Aorta (tissue), 5 donors: ENCODE data around the gene TMEM107. TPM values are rescaled to one million over a fixed set of nuclear protein-coding genes. Genes with fewer than 3 reads are reported as not detected.
A peak's percentile ranks its signal among the peaks of the same experiment; 100 is the strongest.

Experiments
- ATAC-seq: fragments of 200-7000 bp; cut with Tn5 transposase; one replicate; pipeline ENCODE4 v1.9.1; 2022; ENCODE audit warnings: moderate library complexity; ENCODE audit not compliant: low FRiP score
- DNase-seq, 2 donors: peaks; one replicate each; pipeline ENCODE4 v3.0.0-alpha.2; 2020
- H3K27ac ChIP-seq, 2 donors: one replicate each; pipeline ENCODE4 v1.5.1; 2013; ENCODE audit warnings: low read length in 2 of 2, mild to moderate bottlenecking in 2 of 2, moderate library complexity in 2 of 2, control low read depth in 1 of 2, inconsistent platforms in 1 of 2, low read depth in 1 of 2
- H3K27me3 ChIP-seq, 2 donors: one replicate each; pipeline ENCODE4 v1.6.1; 2013; ENCODE audit warnings: control low read depth in 1 of 2, low read length in 1 of 2, mild to moderate bottlenecking in 1 of 2, moderate library complexity in 1 of 2; ENCODE audit not compliant: insufficient read depth in 2 of 2, control insufficient read depth in 1 of 2
- H3K36me3 ChIP-seq, 2 donors: one replicate each; pipeline ENCODE4 v1.6.1; 2013; ENCODE audit warnings: control low read depth in 1 of 2, low read length in 1 of 2, mild to moderate bottlenecking in 1 of 2; ENCODE audit not compliant: insufficient read depth in 2 of 2, control insufficient read depth in 1 of 2
- H3K4me1 ChIP-seq, 2 donors: one replicate each; pipeline ENCODE4 v1.6.1; 2013; ENCODE audit warnings: low read length in 2 of 2, control low read depth in 1 of 2, mild to moderate bottlenecking in 1 of 2, moderate library complexity in 1 of 2; ENCODE audit not compliant: insufficient read depth in 2 of 2, control insufficient read depth in 1 of 2
- H3K4me3 ChIP-seq, 2 donors: one replicate each; pipeline ENCODE4 v1.5.1; 2013; ENCODE audit warnings: low read length in 2 of 2, control low read depth in 1 of 2, mild to moderate bottlenecking in 1 of 2
- H3K9me3 ChIP-seq: one replicate; pipeline ENCODE4 v1.6.1; 2013; ENCODE audit warnings: mild to moderate bottlenecking, low read length; ENCODE audit not compliant: control insufficient read depth
- WGBS, 2 donors: extraction: QIAGEN DNeasy Blood & Tissue Kit; methylation state at CpG; one replicate each; pipeline ENCODE4 v1.1.7; 2013; 5-methylcytosine and 5-hydroxymethylcytosine counted together
- intact Hi-C, 2 donors: fragments of 100-400 bp; cut with DNase I; formaldehyde crosslinking; loops; one replicate each; pipeline versions ENCODE4 v1.14.2 to v1.15.0; 2022
- polyA plus RNA-seq, 2 donors: library from polyadenylated mRNA; stranded (reverse); fragments of 200-250 nt; gene quantifications; one replicate each; pipeline ENCODE4 v1.2.3, GENCODE V29; 2013
- total RNA-seq, 2 donors: library from RNA; stranded (reverse); fragmentation: NEBNext Ultra II Directional; extraction: Animal tissue kit (Norgen Biotek cat#: 25700); gene quantifications; one replicate each; pipeline ENCODE4 v1.2.1, GENCODE V29; 2021
- donor health status: healthy with polysubstance abuse.
- donor health status: Bipolar disorder and iron deficiency.
- donor health status: DM: no; HTN: no; CAD: no.
- donor health status: DM: no; HTN: no; CAD: no.
- donor health status: DM: yes; HTN: yes; CAD: no.

TMEM107 gene
- total and polyA plus RNA-seq, 4 donors = 8.9 to 20.9 (median 11.1) TPM

DNA sequence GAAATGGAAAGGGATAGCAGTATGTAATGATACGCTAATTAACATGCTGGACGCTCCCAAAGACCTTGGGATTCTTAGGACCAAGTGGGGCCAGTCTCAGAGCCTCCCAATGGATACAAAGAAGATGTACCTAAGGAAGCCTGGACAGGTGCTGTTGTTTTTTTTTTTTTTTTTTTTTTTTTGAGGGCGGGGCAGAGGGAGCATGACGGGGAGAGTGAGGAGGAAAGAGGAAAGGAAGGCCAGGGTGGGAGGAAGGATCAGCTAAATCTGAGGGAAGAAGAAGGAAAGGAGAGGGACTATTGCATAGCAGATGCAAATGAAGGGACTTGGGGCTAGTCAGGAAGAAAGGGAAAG is 16.0 kb downstream of the TMEM107 start:
- no peak for ATAC-seq
- 39 to 54% methylated on average over 3 to 4 of the region's 4 CpGs for WGBS, 2 donors
- Histone ChIP-seq H3K36me3 (no peaks in the 10 kb centered on the region), H3K4me3 (no peak overlapping the region), H3K27me3 (no peaks in the 10 kb centered on the region), H3K9me3 (no peaks in the 10 kb centered on the region), H3K4me1 (no peaks in the 10 kb centered on the region), H3K27ac (no peak overlapping the region)
- intact Hi-C loops = loop anchor here in 1 of 2 donors (5.0 kb wide), 1 partner anchor 38 kb away; the partner anchor contains the start of gene HES7
- DNase-seq = no peak

- peak; percentile 27 to 44 for DNase-seq
- intact Hi-C loops = loop anchor here in 1 of 2 donors (2.0 to 10.0 kb wide), 3 partner anchors 21 to 475 kb away; partner anchors contain the start of genes HES7, TP53 and WRAP53
- Histone ChIP-seq H3K4me3 (no peak overlapping the region), H3K27me3 (no peaks in the 10 kb centered on the region), H3K27ac (no peak overlapping the region), H3K36me3 (no peaks in the 10 kb centered on the region), H3K4me1 (no peaks in the 10 kb centered on the region), H3K9me3 (no peaks in the 10 kb centered on the region)
- 62 to 71% methylated on average over 4 of the region's 4 CpGs for WGBS, 2 donors
- ATAC-seq = no peak
These were observed 16.5 kb downstream of the TMEM107 start for GRCh38 chr17:8159459-8160223.

- Histone ChIP-seq H3K9me3 (no peaks in the 10 kb centered on the region), H3K4me3 (no peak overlapping the region), H3K27me3 (no peaks in the 10 kb centered on the region), H3K27ac (no peak overlapping the region), H3K4me1 (no peaks in the 10 kb centered on the region), H3K36me3 (no peaks in the 10 kb centered on the region)
- WGBS, 2 donors = 55 to 62% methylated on average over 3 of the region's 3 CpGs
- ATAC-seq (no peak), DNase-seq (no peak)
- intact Hi-C loops = loop anchor here in 1 of 2 donors (2.0 to 10.0 kb wide), 2 partner anchors 20 to 474 kb away; partner anchors contain the start of genes TP53 and WRAP53
These were observed 17.2 kb downstream of the TMEM107 start for GRCh38 chr17:8159032-8159400.

GRCh38 chr17:8158267-8159031 is 17.7 kb downstream of the TMEM107 start:
- 41 to 48% methylated on average over 20 of the region's 20 CpGs for WGBS, 2 donors
- intact Hi-C loops = loop anchor here in 1 of 2 donors (2.0 to 10.0 kb wide), 2 partner anchors 20 to 474 kb away; partner anchors contain the start of genes TP53 and WRAP53
- no peaks in the 10 kb centered on the region for H3K36me3 ChIP-seq
- DNase-seq = peak; percentile 95 to 96
- peak overlapping the region in 1 of 2 donors; percentile 83 for H3K27ac ChIP-seq
- no peaks in the 10 kb centered on the region for H3K4me1 ChIP-seq
- ATAC-seq = no peak
- H3K4me3 ChIP-seq = no peak overlapping the region
- H3K27me3 ChIP-seq = no peaks in the 10 kb centered on the region
- no peaks in the 10 kb centered on the region for H3K9me3 ChIP-seq

GRCh38 chr17:8156246-8156992 is 19.8 kb downstream of the TMEM107 start:
- Histone ChIP-seq H3K9me3 (no peaks in the 10 kb centered on the region), H3K27ac (peak overlapping the region; percentile 99), H3K4me1 (no peaks in the 10 kb centered on the region), H3K4me3 (peak overlapping the region; percentile 78 to 81), H3K36me3 (no peaks in the 10 kb centered on the region), H3K27me3 (no peaks in the 10 kb centered on the region)
- DNase-seq = peak; percentile 100
- 1% methylated on average over 58 to 59 of the region's 59 CpGs for WGBS, 2 donors
- intact Hi-C loops = loop anchor here in 1 of 2 donors (10.0 kb wide), 1 partner anchor 472 kb away; the partner anchor contains the start of genes TP53 and WRAP53
- ATAC-seq = peak; percentile 83

DNA sequence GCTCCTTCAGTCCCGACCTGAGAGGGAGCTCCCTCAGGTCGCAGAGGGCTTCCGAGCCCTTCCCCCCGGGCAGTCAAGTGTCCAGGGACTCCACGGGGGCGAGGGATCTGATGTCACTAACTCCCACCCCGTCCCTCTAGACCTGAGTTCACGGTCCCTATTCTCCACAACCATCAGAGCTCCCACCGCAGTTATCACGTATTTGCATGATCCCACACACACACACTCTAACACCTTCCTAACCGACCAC is 20.3 kb downstream of the TMEM107 start:
- H3K27ac ChIP-seq = peak overlapping the region; percentile 99
- H3K4me1 ChIP-seq = no peaks in the 10 kb centered on the region
- intact Hi-C loops = loop anchor here in 1 of 2 donors (10.0 kb wide), 1 partner anchor 471 kb away; the partner anchor contains the start of genes TP53 and WRAP53
- H3K27me3 ChIP-seq = no peaks in the 10 kb centered on the region
- no peaks in the 10 kb centered on the region for H3K9me3 ChIP-seq
- no peaks in the 10 kb centered on the region for H3K36me3 ChIP-seq
- H3K4me3 ChIP-seq = peak overlapping the region; percentile 78 to 81
- DNase-seq (no peak), ATAC-seq (no peak)
- 1% methylated on average over 11 of the region's 11 CpGs for WGBS, 2 donors

- ATAC-seq (no peak), DNase-seq (peak; percentile 44 to 83)
These were observed 20.8 kb downstream of the TMEM107 start for GRCh38 chr17:8155231-8155995.

More at GRCh38 chr17:8155231-8155995, 20.8 kb downstream of the TMEM107 start:
- WGBS, 2 donors = 2 to 5% methylated on average over 14 of the region's 14 CpGs
- Histone ChIP-seq H3K9me3 (no peaks in the 10 kb centered on the region), H3K4me3 (peak overlapping the region; percentile 78 to 81), H3K27me3 (no peaks in the 10 kb centered on the region), H3K36me3 (no peaks in the 10 kb centered on the region), H3K27ac (peak overlapping the region; percentile 99), H3K4me1 (no peaks in the 10 kb centered on the region)
- intact Hi-C loops = loop anchor here in 1 of 2 donors (10.0 kb wide), 1 partner anchor 471 kb away; the partner anchor contains the start of genes TP53 and WRAP53
